ENCODE data around the gene PADI6.
"Not testable (repeated sequence)": the region's sequence is repeated elsewhere in the genome, so short reads cannot be mapped to it uniquely, and the experiment has no call there.

Gene PADI6

GRCh38 chr1:17338706-17339493 lies 33.1 kb upstream of the PADI6 start:
- H3K4me3 ChIP-seq (ENCODE audit: low read depth, low read length) = no peak overlapping the region
- in situ Hi-C loops (cut with HindIII; ENCODE audit: low sequenced_read_pairs) = no loop called here
- TF ChIP-seq CTCF (IDR thresholded peaks at IDR 0.05; ENCODE audit: low read depth, low read length, missing control alignments) = peak; percentile 31
- DNase-seq (ENCODE audit: low read depth) = no peak

DNA sequence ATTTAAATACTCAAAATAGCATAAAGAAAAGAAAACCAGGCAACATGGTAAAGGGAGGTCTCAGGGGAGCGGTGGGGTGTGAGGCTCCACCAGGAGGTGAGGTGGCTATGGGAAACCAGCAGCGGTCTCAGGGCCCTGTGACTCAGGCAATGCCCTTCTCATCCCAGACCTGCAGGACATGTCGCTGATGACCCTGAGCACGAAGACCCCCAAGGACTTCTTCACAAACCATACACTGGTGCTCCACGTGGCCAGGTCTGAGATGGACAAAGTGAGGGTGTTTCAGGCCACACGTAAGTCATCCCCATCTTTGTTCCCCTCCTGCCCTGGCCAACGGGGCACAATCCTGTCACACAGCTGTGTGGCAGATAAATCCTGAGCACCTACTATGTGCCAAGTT lies 32.5 kb upstream of the PADI6 start:
- DNase-seq (ENCODE audit: low read depth) = no peak
- TF ChIP-seq CTCF (IDR thresholded peaks at IDR 0.05; ENCODE audit: low read depth, low read length, missing control alignments) = no peak
- in situ Hi-C loops (cut with HindIII; ENCODE audit: low sequenced_read_pairs) = no loop called here
- no peak overlapping the region for H3K4me3 ChIP-seq (ENCODE audit: low read depth, low read length)

DNA sequence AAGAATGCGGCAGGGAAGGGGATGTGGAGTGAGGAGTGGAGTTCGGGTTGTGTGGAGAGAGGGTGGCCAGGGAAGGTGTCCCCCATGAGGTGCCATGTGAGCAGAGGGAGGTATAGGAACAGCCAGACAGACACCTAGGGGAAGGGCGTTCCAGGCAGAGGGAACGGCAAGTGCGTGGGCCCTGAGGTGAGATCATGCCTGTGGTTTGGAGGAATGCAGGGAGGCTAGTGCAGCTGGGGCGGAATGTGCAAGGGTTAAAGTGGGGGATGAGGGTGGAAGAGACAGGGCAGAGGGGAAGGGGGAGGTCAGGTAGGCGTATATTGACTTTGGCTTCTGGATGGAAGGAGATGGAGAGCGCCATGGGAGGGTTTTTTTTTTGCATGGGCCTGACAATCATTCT lies 31.6 kb upstream of the PADI6 start:
- no peak overlapping the region for H3K4me3 ChIP-seq (ENCODE audit: low read depth, low read length)
- in situ Hi-C loops (cut with HindIII; ENCODE audit: low sequenced_read_pairs) = no loop called here
- no peak for TF ChIP-seq CTCF (IDR thresholded peaks at IDR 0.05; ENCODE audit: low read depth, low read length, missing control alignments)
- no peak for DNase-seq (ENCODE audit: low read depth)

DNA sequence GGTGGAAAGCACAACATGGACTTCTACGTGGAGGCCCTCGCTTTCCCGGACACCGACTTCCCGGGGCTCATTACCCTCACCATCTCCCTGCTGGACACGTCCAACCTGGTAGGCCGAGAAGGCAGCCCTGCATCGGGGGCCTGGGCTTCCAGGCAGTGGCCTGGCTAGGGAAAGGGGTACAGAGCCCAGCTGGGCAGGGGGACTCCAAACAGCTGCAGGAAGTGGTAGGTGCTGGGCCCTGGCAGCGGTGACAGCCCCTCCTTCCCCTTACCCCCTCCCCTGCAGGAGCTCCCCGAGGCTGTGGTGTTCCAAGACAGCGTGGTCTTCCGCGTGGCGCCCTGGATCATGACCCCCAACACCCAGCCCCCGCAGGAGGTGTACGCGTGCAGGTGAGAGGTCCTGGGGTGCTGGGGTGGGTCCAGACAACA lies 30.0 kb upstream of the PADI6 start:
- no peak for TF ChIP-seq CTCF (IDR thresholded peaks at IDR 0.05; ENCODE audit: low read depth, low read length, missing control alignments)
- in situ Hi-C loops (cut with HindIII; ENCODE audit: low sequenced_read_pairs) = no loop called here
- no peak for DNase-seq (ENCODE audit: low read depth)
- H3K4me3 ChIP-seq (ENCODE audit: low read depth, low read length) = no peak overlapping the region

- in situ Hi-C loops (cut with HindIII; ENCODE audit: low sequenced_read_pairs); DNase-seq (ENCODE audit: low read depth); H3K4me3 ChIP-seq (ENCODE audit: low read depth, low read length): not testable (repeated sequence)
Observed at GRCh38 chr1:17345506-17345905, 26.5 kb upstream of the PADI6 start.

DNA sequence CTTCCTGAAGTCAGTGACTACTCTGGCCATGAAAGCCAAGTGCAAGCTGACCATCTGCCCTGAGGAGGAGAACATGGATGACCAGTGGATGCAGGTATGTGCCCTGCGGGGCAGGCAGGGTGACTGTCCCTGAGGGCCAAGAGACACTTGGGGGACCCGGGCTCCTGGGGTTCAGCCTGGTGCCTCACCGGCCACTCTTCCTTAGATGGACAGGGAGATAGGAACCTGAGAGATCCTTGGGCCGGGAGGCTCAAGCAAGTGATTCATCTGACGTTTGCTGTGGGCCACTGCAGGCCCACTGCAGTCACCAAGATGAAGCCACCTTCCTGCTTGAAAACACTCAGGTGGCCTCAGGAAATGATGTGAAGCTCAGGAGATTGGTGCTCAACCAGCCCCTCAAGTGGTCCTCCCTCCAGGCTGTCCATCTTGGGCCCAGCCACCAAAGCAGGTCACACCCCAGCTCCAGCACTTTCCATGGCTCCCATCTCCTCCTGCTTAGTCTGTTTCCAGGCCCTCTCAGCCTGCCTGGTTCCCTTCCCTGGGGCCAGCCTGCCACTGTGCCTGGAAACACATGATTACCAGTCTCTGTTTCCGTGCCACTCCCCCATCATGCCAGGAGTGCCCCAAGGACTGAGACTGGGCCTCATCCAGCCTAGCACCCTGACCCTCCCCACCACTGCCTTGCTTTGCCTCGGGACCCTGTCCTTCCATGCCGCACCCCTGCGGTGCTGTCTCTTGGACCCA lies 25.8 kb upstream of the PADI6 start:
- DNase-seq (ENCODE audit: low read depth) = no peak
- no peak overlapping the region for H3K4me3 ChIP-seq (ENCODE audit: low read depth, low read length)
- no peak for TF ChIP-seq CTCF (IDR thresholded peaks at IDR 0.05; ENCODE audit: low read depth, low read length, missing control alignments)
- in situ Hi-C loops (cut with HindIII; ENCODE audit: low sequenced_read_pairs) = no loop called here
